ENCODE data around the gene CCDC82.
"Not testable (repeated sequence)": the region's sequence is repeated elsewhere in the genome, so short reads cannot be mapped to it uniquely, and the experiment has no call there.

The CCDC82 gene

GRCh38 chr11:96389720-96390487 is at the start of gene CCDC82, which contains the start of gene JRKL:
Gene CCDC82 (minus strand): TSS chr11:96389912. CDS start chr11:96384747, 5,165 bp downstream.
Gene JRKL (plus strand): TSS chr11:96390013. CDS start chr11:96390650, 637 bp downstream.
- in situ Hi-C loops (cut with MboI; ENCODE audit: low sequenced_read_pairs, unreplicated experiment), result no loop called here
- TF ChIP-seq CTCF (IDR thresholded peaks at IDR 0.05; ENCODE audit: borderline replicate concordance, control extremely low read depth, extremely low read depth, insufficient read depth, missing control alignments), result no peak
- peak; percentile 99 for DNase-seq (ENCODE audit: low spot score)

- not testable (repeated sequence) for DNase-seq (ENCODE audit: low spot score)
- in situ Hi-C loops (cut with MboI; ENCODE audit: low sequenced_read_pairs, unreplicated experiment), result loop anchor here (25.0 kb wide), 1 partner anchor 1270 kb away; no protein-coding TSS in a partner anchor
Measured at GRCh38 chr11:96432654-96433053, 42.9 kb upstream of the CCDC82 start.

GRCh38 chr11:96430668-96431067 is 41.0 kb upstream of the CCDC82 start:
- DNase-seq (ENCODE audit: low spot score), result no peak
- TF ChIP-seq CTCF (IDR thresholded peaks at IDR 0.05; ENCODE audit: borderline replicate concordance, control extremely low read depth, extremely low read depth, insufficient read depth, missing control alignments), result no peak
- in situ Hi-C loops (cut with MboI; ENCODE audit: low sequenced_read_pairs, unreplicated experiment), result loop anchor here (25.0 kb wide), 1 partner anchor 1268 kb away; no protein-coding TSS in a partner anchor

GRCh38 chr11:96424693-96425092 is 35.0 kb upstream of the CCDC82 start:
- no peak for TF ChIP-seq CTCF (IDR thresholded peaks at IDR 0.05; ENCODE audit: borderline replicate concordance, control extremely low read depth, extremely low read depth, insufficient read depth, missing control alignments)
- in situ Hi-C loops (cut with MboI; ENCODE audit: low sequenced_read_pairs, unreplicated experiment), result loop anchor here (10.0 to 25.0 kb wide), 2 partner anchors 590 to 1262 kb away; no protein-coding TSS in a partner anchor
- DNase-seq (ENCODE audit: low spot score), result no peak

GRCh38 chr11:96413408-96413807 is 23.7 kb upstream of the CCDC82 start:
- DNase-seq (ENCODE audit: low spot score), result no peak
- no peak for TF ChIP-seq CTCF (IDR thresholded peaks at IDR 0.05; ENCODE audit: borderline replicate concordance, control extremely low read depth, extremely low read depth, insufficient read depth, missing control alignments)
- in situ Hi-C loops (cut with MboI; ENCODE audit: low sequenced_read_pairs, unreplicated experiment), result no loop called here

- TF ChIP-seq CTCF (IDR thresholded peaks at IDR 0.05; ENCODE audit: borderline replicate concordance, control extremely low read depth, extremely low read depth, insufficient read depth, missing control alignments), result no peak
- in situ Hi-C loops (cut with MboI; ENCODE audit: low sequenced_read_pairs, unreplicated experiment), result no loop called here
- no peak for DNase-seq (ENCODE audit: low spot score)
Measured at GRCh38 chr11:96412761-96413381, 23.2 kb upstream of the CCDC82 start.

GRCh38 chr11:96411412-96411811 is 21.7 kb upstream of the CCDC82 start:
- in situ Hi-C loops (cut with MboI; ENCODE audit: low sequenced_read_pairs, unreplicated experiment); DNase-seq (ENCODE audit: low spot score): not testable (repeated sequence)

Measured in GM13976 (cell line).